Measurements from ENCODE around the gene RIPK1.
A peak's percentile ranks its signal among the peaks of the same experiment; 100 is the strongest.
"Not testable (repeated sequence)": the region's sequence is repeated elsewhere in the genome, so short reads cannot be mapped to it uniquely, and the experiment has no call there.

Gene RIPK1

DNA sequence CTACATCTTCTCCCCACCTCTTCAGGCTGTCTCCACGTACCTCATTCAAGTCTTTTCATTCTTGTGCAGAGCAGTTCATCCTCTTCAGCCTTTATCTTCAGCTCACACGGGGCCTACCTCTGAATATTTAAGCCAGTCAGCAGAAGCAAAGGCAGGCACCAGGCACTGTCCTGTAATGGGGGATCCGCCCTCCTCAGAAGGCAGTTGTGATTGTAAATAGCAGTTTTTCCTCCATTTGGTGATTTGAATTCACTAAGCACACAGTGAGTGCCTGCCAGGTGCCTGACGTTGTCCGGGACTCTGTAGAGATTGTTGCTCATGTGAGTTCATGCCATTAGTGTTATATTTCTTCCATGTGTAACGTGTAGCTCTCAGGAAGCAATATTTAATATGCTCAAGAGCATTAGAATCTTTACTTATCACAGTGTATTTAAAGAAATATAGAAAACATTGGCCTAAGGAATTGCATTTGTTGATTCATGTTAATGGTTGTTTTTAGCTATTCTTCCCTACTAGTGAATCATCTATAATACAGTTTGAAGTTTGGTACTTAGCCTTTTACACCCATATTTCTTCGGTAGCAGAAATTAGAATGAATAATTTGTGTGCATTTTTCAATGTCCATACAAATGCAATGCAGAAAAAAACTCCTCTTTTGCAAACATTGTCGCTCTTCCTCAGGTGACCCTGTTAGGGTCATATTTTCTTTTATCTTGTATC lies 68.2 kb downstream of the RIPK1 start:
- no peak for DNase-seq (ENCODE audit: low read depth in 2 of 2)

DNA sequence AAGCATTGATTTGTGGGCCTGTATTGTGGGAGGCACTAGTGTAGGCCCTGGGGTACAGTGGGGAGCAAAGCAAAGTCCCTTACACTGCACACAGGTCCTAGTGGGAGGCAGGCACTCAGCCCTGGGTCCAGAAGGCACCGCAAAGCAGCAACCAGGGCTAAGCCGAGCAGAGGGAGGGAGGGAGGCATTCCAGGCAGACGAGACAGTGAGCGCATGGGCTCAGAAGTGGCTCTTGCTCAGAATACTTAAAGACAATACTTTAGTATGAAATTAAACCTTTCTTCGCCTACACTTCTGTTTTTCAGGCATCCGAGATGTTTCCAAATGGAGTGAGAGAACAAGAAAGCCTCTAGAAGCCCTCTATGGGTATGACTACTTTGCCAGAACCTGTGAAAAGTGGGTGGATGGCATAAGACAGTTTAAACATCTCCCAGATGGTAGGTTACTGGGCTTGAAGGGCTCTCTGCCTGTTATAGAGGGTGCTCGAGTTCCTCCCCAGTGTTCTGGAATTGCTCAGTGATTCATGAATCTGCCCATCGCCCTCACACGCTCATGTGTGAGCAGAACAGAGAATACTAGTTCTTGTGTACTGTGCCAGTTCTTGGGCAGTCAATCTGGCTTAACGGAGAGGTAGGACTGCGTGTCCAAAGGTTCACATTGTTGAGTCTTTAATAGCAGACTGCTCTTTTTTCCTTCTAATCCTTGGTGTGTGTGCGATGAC lies 68.9 kb downstream of the RIPK1 start:
- DNase-seq (ENCODE audit: low read depth in 2 of 2) = no peak

- not testable (repeated sequence) for DNase-seq (ENCODE audit: low read depth in 2 of 2)
Observed at GRCh38 chr6:3137873-3138272, 69.6 kb downstream of the RIPK1 start.

DNA sequence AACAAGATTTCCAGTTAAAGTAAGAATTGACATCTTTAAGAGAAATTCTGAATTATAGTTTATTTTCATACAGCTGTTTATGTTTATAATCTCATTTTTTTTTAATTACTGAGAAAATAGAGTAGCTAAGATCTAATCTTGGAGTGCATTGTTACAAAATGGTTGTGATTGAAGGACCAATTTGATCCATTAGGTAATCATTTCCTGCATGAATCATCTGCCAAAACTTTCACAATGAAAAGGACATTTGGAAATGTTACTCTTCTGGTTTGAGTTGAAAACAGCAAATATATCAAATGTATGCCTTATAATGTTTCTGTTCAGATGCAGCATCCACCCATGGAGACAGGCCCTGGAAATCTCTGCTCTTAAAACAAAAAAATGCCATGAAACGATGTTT lies 70.0 kb downstream of the RIPK1 start:
- no peak for DNase-seq (ENCODE audit: low read depth in 2 of 2)

- no peak for DNase-seq (ENCODE audit: low read depth in 2 of 2)
Observed at GRCh38 chr6:3139090-3139903, 71.0 kb downstream of the RIPK1 start.

DNA sequence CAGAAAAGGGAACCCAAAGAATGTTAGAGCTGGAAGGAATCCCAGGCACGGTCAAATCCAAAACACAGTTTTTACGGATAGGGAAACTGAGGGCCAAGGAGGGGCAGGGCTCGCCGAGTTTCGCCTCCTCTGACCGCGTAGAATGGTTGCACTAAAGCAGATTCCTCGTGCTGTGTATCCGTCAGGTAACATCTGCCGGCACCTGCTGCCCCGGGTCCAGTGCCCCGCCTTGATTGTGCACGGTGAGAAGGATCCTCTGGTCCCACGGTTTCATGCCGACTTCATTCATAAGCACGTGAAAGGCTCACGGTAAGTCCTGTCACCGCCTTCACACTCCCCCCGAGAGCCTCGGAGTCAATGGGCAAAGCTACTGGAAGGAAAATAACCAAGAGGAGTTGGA lies 71.9 kb downstream of the RIPK1 start:
- no peak for DNase-seq (ENCODE audit: low read depth in 2 of 2)

DNA sequence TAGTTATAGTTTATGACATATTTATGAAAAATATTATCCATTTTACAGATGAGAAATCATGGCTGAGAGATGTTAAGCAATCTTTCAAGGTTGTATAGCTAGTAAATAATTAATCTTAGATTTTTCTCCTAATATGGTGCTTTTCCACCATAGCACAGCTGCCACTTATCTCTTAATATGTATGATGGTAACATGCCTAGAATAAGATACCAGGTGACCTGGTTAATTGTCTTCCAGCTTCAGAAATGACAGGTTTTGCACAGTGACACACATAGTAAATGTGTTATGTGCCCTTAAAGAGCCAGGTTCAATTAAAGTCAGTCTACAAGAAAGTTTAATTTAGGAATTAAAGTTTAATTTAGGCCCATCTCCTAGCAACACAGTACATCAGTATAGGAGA lies 74.2 kb downstream of the RIPK1 start:
- DNase-seq (ENCODE audit: low read depth in 2 of 2) = no peak

DNA sequence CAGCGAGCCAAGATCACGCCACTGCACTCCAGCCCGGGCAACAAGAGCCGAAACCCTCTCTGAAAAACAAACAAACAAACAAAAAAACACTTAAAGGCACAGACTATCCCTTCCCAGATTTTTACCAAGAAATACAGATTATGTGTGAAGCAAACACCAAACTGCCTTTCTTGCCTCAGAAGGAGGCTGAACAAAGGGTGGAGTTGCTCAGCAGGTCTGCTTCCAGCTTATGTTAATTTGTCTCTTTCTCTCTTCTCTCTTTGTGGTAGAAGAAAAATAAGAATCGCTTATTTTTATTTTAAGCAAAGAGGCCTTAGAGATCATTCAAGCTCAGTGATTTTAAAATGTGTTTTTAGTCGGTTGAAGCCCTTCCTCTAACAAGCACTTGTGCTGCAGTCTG lies 74.9 kb downstream of the RIPK1 start:
- DNase-seq (ENCODE audit: low read depth in 2 of 2) = no peak

- no peak for DNase-seq (ENCODE audit: low read depth in 2 of 2)
Observed at GRCh38 chr6:3144571-3144970, 76.3 kb downstream of the RIPK1 start.

GRCh38 chr6:3147914-3148757 lies 79.8 kb downstream of the RIPK1 start:
- no peak for DNase-seq (ENCODE audit: low read depth in 2 of 2)

DNA sequence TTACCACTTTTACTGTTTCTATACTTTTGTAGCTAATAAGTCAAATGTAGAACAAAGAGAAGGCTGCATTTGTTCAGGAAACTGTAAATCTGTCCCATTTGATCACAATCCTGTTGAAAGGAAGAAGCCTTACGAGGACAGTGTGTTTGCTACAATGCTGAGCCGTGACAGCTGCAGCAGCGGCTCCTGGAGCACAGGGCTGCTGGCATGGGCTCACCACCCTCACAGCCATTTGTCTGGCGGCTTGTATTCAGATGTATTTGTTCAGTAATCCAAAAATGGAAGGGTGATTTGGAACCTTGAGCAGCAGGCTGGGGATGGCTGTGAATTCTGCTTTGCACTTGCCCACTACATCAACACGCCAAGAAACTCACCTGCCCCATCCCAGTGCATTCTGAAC lies 83.4 kb downstream of the RIPK1 start:
- DNase-seq (ENCODE audit: low read depth in 2 of 2) = no peak

DNA sequence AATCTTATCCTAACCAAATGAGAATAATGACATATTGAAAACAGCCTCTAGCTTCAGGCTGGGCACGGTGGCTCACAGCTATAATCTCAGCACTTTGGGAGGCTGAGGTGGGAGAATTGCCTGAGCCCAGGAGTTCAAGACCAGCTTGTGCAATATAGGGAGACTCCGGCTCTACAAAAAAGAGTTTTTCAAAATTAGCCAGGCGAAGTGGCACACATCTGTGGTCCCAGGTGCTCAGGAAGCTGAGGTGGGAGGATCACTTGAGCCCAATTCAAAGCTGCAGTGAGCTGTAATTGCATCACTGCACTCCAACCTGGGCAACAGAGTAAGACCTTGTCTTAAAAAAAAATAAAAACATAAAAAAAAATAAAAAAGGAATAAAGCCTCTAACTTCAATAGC lies 84.4 kb downstream of the RIPK1 start:
- no peak for DNase-seq (ENCODE audit: low read depth in 2 of 2)

DNA sequence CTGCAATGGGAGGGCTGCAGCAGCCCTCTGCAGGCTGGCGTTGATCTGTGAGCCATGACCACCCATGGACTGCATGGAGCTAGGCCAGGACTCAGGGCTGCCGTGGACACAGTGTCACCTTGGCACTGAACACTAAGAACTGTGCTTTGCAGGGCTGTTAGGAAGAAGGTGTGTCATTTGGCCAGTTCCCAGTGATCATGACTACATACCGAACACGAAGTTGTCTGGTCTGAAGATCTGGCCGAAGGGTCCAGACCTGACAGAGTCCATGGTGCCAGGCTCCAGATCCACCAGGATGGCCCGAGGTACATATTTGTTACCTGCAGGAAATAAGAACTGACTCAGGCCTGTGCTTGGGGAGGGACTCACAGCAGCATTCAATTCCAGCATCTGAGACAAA lies 87.1 kb downstream of the RIPK1 start:
- DNase-seq (ENCODE audit: low read depth in 2 of 2) = not testable (repeated sequence)

DNA sequence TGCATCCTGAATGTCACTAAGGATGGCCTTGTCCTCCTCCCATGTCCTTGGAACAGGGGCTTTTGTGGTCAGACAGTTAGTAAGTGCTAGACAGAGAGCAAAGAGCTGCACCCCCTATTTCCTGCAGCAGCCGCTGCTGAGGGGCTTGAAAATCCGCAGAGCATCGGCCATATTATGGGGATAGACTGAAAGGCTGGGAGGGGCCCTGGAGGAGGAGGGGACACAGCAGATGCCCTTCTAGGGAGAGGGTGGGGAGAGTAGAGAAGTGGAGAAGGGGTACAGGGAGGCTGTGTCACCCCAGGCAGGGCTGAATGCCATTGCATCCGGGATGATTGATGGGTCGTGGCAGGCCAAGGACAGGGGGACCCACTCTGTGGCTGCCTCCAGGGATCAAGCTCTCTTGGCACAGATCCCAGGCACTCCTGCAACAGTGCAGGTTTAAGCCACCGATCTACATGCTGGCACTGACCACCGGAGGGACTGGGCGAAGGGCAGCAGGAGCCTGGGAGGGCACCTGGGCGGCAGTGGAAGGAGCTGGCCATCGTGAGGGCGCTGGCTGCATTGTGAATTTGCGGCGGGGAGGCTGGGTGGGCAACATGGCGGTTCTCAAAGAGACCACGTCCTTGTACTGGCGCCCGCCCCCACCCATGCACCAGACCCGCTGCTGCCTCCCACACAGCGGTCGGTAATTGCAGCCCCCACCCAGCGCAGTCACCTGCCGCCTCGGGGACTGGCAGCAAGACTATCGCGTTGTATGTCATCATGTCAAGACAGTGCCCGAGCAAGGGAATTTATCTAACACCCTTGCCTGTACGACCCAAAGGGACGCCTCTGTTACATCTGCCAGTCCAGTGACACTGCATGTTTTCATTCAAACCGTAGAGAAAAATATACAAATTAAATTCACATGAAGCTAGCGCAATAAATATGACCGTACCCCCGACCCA lies 88.2 kb downstream of the RIPK1 start:
- peak in 1 of 2 donors; percentile 34 for DNase-seq (ENCODE audit: low read depth in 2 of 2)

DNA sequence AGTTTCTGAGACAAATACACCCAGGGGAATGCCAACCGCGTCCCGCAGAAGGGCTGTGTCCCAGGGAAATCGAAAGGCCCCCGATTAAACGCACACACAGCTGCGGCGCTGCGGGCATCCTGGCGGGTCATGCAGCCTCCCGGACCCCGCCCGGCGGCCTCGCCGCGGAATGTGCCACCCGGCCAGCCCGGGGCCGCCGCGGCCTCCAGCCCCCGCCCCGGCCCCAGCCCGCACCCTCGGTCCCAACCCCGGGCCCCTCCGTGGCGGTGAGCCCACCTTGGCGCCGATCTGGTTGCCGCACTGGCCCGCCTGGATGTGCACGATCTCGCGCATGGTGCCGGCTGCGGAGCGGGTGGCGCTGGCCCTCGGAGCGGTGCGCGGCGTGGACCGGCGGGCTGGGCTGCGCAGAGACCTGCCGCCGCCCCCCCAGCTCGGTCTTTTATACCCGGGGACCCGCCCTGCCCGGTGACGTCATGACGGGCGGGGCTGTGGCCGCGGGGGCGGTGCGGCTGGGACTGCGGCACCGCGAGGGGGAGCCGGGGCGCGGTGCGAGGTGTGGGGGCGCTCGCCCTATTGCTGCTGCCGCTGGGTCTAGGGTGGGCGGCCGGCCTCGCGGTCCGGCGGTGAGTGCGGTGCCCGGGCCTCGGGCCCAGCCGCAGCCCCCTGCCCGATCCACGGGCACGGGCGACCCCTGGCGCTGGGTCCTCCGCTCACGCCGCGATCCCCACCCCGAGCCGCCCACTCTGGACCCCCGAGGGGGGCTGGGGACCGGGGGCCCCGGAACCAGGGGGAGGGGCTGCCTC lies 89.0 kb downstream of the RIPK1 start, which contains the start of gene TUBB2A:
TSS of gene TUBB2A (minus strand) at position 414 of the 803 bp plus-strand sequence. CDS start at position 333, 81 bp downstream.
- DNase-seq (ENCODE audit: low read depth in 2 of 2) = peak; percentile 71 to 83

DNA sequence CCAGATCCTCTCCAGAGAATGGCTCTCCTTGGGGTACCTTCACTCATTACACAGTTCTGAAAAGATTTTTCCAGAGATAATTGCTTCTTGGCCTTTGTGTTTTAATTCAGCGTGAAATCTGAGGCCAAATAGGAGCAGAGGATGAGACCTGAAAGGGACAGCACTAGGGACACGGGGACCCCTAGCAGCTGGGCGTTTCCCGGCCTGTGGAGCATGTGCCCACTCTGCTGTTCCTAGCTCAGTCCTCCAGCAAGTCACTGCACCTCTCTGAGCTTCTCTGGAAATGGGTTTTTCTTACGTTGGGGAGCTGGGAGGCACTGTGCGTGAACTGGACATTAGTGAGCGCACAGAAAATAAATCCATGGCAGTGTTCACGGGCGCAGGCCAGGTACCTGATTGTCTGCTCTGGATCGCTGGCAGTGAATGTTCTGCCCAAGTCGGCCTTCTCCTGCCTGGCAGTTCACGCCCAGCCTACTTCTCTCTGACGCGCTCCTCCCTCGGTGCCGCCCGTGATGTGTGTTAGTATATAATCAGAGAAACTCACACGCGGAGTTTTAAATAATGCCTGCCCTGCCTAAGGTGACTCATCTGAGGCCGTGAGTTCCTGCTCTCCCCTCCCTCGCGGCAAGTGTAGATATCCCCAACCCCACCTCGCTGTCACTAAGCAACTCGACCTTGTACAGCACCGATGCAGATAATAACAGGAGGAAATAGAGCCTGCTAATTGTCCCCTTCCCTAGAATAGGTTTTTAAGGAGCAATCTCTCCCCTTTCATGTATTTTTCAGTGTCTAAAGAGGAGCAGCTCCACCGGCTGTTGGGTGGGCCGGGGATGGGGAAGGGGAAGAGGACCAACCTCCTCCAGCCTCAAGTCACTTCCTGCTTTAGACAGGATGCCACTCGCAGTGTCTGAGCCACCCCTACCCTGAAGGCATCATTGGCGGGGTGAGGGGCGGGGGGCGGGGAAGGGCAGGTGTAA lies 91.8 kb downstream of the RIPK1 start:
- peak; percentile 63 to 65 for DNase-seq (ENCODE audit: low read depth in 2 of 2)

DNA sequence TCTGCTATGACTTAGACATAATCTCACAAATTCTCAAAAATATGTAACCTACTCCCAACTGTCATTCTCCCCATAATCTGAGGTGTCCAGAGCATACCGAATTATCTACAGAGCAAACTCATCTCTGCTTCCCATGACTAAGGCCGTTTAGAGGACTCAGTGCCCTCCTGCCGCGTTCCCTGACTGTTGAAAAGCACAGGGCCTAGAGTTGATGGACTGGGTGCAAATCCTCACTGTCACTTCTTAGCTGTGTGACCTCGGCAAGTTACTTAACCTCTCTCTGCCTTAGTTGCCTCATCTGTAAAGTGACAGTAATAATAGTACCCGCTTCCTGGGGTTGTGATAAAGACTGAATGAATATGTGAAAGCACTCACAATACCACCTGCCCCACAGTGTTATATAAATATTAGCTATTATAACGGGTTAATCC lies 93.8 kb downstream of the RIPK1 start:
- no peak for DNase-seq (ENCODE audit: low read depth in 2 of 2)

DNA sequence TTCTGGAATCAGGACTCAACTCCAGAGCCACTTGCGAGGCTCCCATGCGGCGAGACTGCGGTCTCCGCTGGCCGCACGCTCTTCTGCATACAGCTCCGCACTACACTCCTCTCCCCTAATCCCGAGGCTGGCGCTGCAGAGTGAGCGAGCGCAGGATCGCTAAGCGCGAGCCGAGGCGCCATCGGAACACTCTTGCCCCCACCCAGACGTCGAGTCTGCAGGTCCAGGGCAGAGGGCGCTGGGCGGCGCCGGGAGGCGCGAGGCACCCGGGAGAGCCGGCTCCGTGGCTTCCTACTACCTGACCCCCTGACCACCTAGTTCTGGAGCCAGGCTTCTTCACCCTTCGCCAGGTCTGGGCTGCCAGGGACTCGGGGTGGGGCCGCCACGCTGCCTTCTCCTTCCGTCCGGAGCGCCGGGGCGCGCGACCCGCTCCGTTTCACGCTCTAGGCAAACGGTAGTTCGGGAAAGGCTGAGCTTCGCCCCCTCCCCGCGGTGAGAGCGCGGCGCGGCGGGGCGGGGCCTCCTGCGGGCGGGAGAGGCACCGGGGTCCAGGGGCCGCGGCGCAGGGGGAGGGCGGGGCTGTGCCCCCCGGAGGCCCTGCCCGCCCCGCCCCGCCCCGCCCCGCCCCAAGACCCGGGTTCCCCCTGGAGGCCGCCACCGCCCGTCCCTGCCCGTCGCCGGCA lies 94.4 kb downstream of the RIPK1 start:
- peak in 1 of 2 donors; percentile 61 for DNase-seq (ENCODE audit: low read depth in 2 of 2)

Data from stimulated activated CD8-positive, alpha-beta memory T cell treated with anti-CD3 and anti-CD28 coated beads, Interleukin-7, amount 100 ng/mL, for 4 hours (primary cell).